NCI-H1436 (cell line): ENCODE data around the gene SARS1.

Experiments
- DNase-seq: peaks from one replicate; lab custom pipeline; 2025; lab: John Stamatoyannopoulos, UW

SARS1 gene

GRCh38 chr1:109228167-109228566 lies 14.4 kb downstream of the SARS1 start:
- DNase-seq, result no peak

GRCh38 chr1:109229531-109230127 lies 15.9 kb downstream of the SARS1 start:
- no peak for DNase-seq

- DNase-seq, result peak; percentile 66
These were observed 17.3 kb downstream of the SARS1 start for GRCh38 chr1:109231066-109231465.

GRCh38 chr1:109235137-109235536 lies 21.4 kb downstream of the SARS1 start:
- no peak for DNase-seq

GRCh38 chr1:109237512-109237911 lies 23.8 kb downstream of the SARS1 start:
- DNase-seq, result no peak

GRCh38 chr1:109238382-109238781 lies 24.7 kb downstream of the SARS1 start:
- no peak for DNase-seq

- no peak for DNase-seq
These were observed 25.3 kb downstream of the SARS1 start for GRCh38 chr1:109239047-109239408.

- DNase-seq, result peak; percentile 80
These were observed 25.8 kb downstream of the SARS1 start for GRCh38 chr1:109239409-109240068.

- DNase-seq, result no peak
These were observed 26.7 kb downstream of the SARS1 start for GRCh38 chr1:109240158-109241152.

GRCh38 chr1:109241344-109241743 lies 27.6 kb downstream of the SARS1 start:
- DNase-seq, result no peak

- DNase-seq, result no peak
These were observed 28.2 kb downstream of the SARS1 start for GRCh38 chr1:109241841-109242345.

GRCh38 chr1:109242387-109242786 lies 28.7 kb downstream of the SARS1 start:
- DNase-seq, result no peak

- DNase-seq, result no peak
These were observed 29.5 kb downstream of the SARS1 start for GRCh38 chr1:109243221-109243620.

GRCh38 chr1:109243860-109244552 lies 30.3 kb downstream of the SARS1 start:
- no peak for DNase-seq

- DNase-seq, result no peak
These were observed 32.4 kb downstream of the SARS1 start for GRCh38 chr1:109246141-109246551.

- DNase-seq, result no peak
These were observed 34.0 kb downstream of the SARS1 start for GRCh38 chr1:109247401-109248365.

- DNase-seq, result no peak
These were observed 34.7 kb downstream of the SARS1 start for GRCh38 chr1:109248444-109248796.

GRCh38 chr1:109248797-109249629 lies 35.3 kb downstream of the SARS1 start, which contains the start of gene CELSR2:
TSS of gene CELSR2 (plus strand) at chr1:109249539. CDS start at chr1:109250080, 541 bp downstream.
- DNase-seq, result peak; percentile 67

GRCh38 chr1:109249654-109250401 lies 36.1 kb downstream of the SARS1 start:
- no peak for DNase-seq
